ENCODE measurements around the gene KTI12.

DNA sequence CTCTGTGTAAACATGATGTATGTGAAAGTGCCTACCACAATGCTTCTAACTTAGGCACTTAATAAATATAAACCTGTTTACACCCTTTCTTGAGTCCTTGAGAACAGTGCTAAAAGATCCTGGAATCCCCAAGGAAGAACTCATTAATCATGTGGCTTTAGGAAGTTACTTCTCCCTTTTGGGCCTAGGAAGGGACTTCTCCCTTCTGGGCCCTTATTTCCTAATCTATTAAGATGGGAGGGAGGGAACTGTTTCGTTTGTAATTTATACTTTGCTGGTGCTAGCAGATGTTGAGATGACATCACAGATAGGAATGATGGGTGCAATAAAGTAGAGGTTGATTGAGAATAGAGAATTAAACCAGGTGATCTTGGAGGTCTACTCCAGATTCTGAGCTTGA lies 23.6 kb upstream of the KTI12 start:
- TF ChIP-seq CTCF (IDR thresholded peaks at IDR 0.05; ENCODE audit: low read length) (no peak), EZH2 (IDR thresholded peaks at IDR 0.05; ENCODE audit: borderline replicate concordance, low read length) (no peak)

Data from OCI-LY1 (cell line).